NCI-H2171 treated with DMSO at 0.1 percent for 48 hours (cell line): ENCODE measurements around the gene NEK9.

Experiments used
- DNase-seq: peaks from one replicate; lab custom pipeline; 2025; lab: John Stamatoyannopoulos, UW

The NEK9 gene

GRCh38 chr14:75067212-75067611 is 59.6 kb downstream of the NEK9 start:
- DNase-seq = no peak

GRCh38 chr14:75066691-75067090 is 60.2 kb downstream of the NEK9 start:
- DNase-seq = no peak

DNA sequence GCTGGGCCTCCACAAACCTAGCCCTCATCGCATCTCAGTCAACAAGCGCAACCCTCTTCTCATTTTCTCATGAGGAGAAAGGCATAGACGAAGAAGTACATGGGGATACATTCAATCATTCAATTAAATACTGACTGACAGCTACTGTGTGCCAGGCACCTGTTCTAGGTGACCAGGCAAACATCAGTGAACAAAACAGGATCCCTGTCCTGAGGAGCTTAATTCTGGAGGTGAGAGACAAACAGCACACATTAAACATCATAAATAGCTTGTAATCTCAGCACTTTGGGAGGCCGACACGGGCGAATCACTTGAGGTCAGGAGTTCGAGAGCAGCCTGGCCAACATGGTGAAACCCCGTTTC is 62.7 kb downstream of the NEK9 start:
- DNase-seq = no peak

- peak; percentile 97 for DNase-seq
Observed at GRCh38 chr14:75063491-75064204, 63.2 kb downstream of the NEK9 start, which contains the start of gene ACYP1. Gene ACYP1, minus strand, starts transcription at chr14:75064024. Its CDS starts 471 bp downstream, at chr14:75063553.

DNA sequence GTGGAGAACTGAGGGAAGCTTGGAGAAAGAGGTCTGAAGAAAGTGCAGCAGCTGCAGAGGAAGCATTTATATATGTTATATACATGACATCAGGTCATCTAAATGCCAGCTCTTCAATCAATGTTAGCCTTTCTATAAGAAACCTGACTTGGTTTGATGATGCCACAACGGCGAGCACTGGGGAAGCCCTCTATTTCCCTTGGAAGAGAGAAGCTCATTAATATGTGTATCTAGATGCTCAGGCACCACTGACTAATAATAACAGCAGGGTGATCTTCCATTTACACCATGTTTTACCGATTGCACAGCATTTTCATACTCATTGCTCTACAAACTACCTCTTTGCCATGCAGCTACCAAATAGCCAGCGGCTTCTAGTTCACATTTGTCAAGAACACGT is 63.8 kb downstream of the NEK9 start:
- no peak for DNase-seq

DNA sequence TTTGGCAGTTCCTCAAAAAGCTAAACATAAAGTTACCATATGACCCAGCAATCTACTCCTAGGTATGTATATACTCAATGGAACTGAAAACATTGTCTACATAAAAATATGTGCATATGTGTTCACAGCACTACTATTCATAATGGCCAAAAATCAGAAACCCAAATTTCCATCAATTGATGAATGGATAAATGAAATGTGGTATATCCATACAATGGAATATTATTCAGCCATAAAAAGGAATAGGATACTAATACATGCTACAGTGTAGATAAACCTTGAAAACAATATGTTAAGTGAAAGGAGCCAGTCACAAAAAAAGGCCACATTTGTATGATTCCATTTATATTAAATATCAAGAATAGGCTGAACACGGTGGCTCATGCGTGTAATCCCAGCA is 66.4 kb downstream of the NEK9 start:
- DNase-seq = no peak

DNA sequence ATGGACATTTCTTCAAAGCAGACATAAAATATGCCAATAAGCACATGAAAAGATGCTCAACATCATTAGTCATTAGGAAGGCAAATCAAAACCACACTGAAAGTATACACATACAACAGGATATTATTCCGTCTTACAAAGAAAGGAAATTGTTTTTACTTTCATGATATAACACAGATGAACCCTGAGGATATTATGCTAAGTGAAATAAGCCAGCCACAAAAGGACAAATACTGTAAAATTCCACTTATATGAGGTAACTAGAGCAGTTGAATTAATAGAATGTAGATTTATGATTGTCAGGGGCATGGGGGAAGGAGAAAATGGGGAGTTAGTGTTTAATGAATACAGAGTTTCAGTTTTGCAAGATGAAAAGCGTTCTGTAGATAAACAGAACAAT is 67.2 kb downstream of the NEK9 start:
- DNase-seq = no peak

- DNase-seq = no peak
Observed at GRCh38 chr14:75054421-75054820, 72.4 kb downstream of the NEK9 start.

- no peak for DNase-seq
Observed at GRCh38 chr14:75053396-75054291, 73.2 kb downstream of the NEK9 start.

- no peak for DNase-seq
Observed at GRCh38 chr14:75051556-75051899, 75.3 kb downstream of the NEK9 start.

DNA sequence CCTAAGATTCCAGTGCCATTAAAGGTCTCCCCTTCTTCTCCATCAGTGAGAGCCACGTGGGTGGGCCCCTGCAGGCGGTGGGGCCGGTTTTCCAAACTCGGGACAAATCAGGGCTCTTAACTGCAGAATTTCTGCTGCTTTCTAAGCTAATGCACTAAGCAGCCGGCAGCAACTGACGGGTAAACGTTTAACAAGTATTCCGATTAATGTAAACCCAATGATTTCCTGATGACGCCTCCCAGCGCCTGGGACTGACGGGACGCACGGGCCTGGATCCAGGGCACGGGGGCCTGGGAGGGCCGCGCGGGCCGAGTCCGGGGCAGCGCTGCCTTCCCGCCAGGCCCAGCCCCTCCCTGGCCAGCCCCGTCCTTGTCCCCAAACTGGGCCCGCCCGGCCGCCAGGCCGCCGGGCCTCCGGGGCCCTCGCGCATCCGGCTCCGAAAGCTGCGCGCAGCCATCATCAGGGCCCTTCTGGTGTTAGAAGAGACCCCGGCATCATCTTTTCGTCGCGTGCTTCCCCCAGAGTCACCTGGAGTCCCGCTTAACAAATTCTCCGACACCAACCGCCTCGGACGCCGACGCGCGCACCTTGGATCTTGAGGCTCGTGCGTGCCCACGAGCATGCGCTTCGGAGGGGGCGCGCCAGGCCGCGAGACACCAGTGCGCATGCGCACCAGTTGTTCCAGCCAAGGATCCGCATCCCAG is 75.8 kb downstream of the NEK9 start, which contains the start of gene MLH3:
TSS of gene MLH3 (minus strand) at position 616 of the 704 bp plus-strand sequence. CDS start 1,812 bp downstream, outside the sequence.
- DNase-seq = peak; percentile 92

GRCh38 chr14:75049731-75050201 is 77.1 kb downstream of the NEK9 start:
- no peak for DNase-seq

GRCh38 chr14:75049136-75049535 is 77.7 kb downstream of the NEK9 start:
- DNase-seq = no peak

- DNase-seq = no peak
Observed at GRCh38 chr14:75048101-75048500, 78.7 kb downstream of the NEK9 start.

GRCh38 chr14:75047506-75047905 is 79.3 kb downstream of the NEK9 start:
- no peak for DNase-seq

DNA sequence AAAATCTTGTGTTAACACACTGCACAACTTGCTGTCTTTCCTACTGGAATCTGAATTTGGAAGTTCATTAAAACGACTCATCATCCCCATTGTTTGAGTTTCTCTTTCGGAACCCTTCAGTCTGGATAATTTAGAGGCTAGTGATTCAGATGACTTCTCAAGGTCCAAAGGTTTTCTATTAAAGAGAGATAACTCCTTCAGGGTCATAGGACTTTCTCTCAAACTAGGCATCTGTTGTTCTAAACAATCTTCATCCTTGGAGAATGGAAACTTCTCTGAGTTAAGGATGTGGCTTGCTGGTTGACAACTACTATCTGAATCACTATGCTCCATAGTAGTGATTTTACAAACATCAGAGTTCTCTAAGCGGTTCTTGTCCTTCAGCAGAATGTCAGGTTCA is 79.9 kb downstream of the NEK9 start:
- no peak for DNase-seq

DNA sequence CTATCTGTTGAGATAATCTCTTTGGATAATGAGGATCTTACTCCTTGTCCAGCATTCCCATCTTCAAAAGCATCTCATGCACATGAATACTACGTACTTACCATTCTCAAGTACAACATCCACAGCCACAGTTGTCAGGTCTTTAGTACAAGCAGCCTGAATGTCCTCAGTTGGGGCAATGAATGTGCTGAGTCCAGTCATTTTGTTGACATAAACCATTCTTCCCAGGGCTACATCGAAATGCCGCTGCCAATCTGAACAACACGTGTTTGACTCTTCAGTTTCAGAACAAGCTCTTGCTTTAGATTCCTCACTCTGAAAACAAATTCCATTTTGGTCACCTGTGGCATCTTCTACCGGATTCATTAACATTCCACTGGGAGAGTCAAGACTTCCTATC is 80.6 kb downstream of the NEK9 start:
- DNase-seq = no peak

GRCh38 chr14:75044752-75045151 is 82.1 kb downstream of the NEK9 start:
- DNase-seq = peak; percentile 35

DNA sequence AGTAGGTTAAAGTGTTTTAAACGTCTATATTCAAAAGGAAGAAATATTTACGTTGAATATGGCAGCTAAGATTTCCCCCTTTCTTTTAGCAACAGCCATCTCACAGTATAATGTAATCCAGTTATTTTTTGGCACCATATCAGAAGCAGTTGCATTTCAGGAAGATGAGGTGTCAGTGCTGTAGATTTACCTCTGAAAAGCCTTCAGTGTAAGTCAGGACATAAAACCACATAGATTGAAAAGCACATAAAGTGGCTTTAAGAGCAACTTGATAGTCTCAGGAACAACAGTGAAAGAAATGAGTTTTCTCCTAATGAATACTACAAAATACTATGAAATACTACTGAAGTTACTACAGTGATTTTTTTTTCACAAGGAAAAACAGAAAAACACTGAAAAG is 82.5 kb downstream of the NEK9 start:
- DNase-seq = peak; percentile 51

DNA sequence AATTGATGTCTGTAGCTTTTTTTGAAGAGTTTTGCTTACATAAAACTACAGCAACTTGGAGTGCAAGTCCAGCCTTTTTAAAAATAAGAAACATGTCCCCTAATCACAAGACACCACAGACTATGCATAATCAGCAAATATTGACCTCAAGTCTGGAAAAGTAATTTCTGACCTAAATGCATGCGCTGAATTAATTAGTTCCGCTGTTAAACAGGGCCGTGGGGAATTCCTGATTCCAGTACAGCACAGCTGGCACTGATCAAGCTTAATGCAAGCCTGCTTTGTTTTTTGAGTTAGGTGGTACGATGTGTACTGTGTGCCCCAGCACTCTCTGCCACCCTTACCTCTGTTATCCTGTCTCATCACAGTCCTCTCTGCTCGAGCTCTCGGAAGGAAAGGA is 84.8 kb downstream of the NEK9 start:
- DNase-seq = peak; percentile 18

DNA sequence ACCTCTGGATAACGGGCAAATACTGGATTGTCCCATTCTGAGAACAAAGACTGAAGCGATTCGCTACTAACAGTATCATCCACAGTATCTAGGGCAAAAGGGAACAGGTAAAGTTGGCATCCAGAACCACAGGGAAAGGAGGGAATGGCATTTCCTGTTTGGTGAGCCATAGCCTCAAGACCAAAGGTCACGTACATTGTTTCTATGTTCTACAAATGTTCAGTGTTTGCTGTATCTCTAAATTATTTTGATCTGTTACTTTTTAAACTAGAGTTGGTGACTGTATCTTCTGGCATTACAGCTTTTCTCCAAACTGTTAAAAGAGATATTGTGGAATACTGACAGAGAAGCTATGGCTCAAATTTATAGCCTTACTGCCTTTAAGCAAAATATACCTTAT is 85.2 kb downstream of the NEK9 start:
- no peak for DNase-seq

- DNase-seq = no peak
Observed at GRCh38 chr14:75040959-75041358, 85.9 kb downstream of the NEK9 start.

- no peak for DNase-seq
Observed at GRCh38 chr14:75040507-75040906, 86.3 kb downstream of the NEK9 start.
